Muscle of leg (tissue), 11 donors: ENCODE data around the gene PRXL2C. TPM values are rescaled to one million over a fixed set of nuclear protein-coding genes. Genes with fewer than 3 reads are reported as not detected.

Experiments
- DNase-seq: peaks from one replicate; pipeline ENCODE4 v3.0.0; 2013
- H3K27ac ChIP-seq: one replicate; pipeline ENCODE4 v1.5.1; 2013; ENCODE audit warnings: mild to moderate bottlenecking, low read length, control low read depth
- H3K27me3 ChIP-seq: one replicate; pipeline ENCODE4 v1.6.1; 2013; ENCODE audit warnings: low read length; ENCODE audit not compliant: control insufficient read depth, insufficient read depth
- H3K36me3 ChIP-seq: one replicate; pipeline ENCODE4 v1.6.1; 2013; ENCODE audit warnings: low read length; ENCODE audit not compliant: control insufficient read depth, insufficient read depth
- H3K4me1 ChIP-seq: one replicate; pipeline ENCODE4 v1.6.1; 2013; ENCODE audit warnings: low read length; ENCODE audit not compliant: control insufficient read depth, insufficient read depth
- H3K4me3 ChIP-seq: one replicate; pipeline ENCODE4 v1.5.1; 2013; ENCODE audit warnings: low read length, control low read depth
- H3K9me3 ChIP-seq: replicated peaks from 2 replicates; pipeline ENCODE4 v1.6.1; 2013; ENCODE audit warnings: low read depth, low read length; ENCODE audit not compliant: control insufficient read depth
- WGBS: methylation state at CpG from one replicate; pipeline ENCODE4 v1.1.5; 2013; ENCODE audit warnings: missing lambda C conversion rate; ENCODE audit not compliant: insufficient coverage; 5-methylcytosine and 5-hydroxymethylcytosine counted together
- polyA plus RNA-seq, 8 donors: library from polyadenylated mRNA; unstranded; fragments of 120-200 nt; gene quantifications; one replicate each; pipeline versions ENCODE4 v1.2.1 to v1.2.3, GENCODE V29; 2013; ENCODE audit warnings: inconsistent platforms in 1 of 8, low replicate concordance in 1 of 8; ENCODE audit not compliant: insufficient read length in 8 of 8, insufficient read depth in 1 of 8
- total RNA-seq: library from RNA; stranded (reverse); fragments of 120-200 nt; gene quantifications from one replicate; pipeline ENCODE4 v1.2.4, GENCODE V29; 2013

PRXL2C gene
- total and polyA plus RNA-seq, 9 donors, result 7.7 to 16.5 (median 10.5) TPM

- Histone ChIP-seq H3K27me3 (no peaks in the 10 kb centered on the region), H3K36me3 (no peaks in the 10 kb centered on the region), H3K4me1 (peaks cover 4% of the 10 kb centered on the region), H3K4me3 (no peak overlapping the region), H3K9me3 (no peaks in the 10 kb centered on the region), H3K27ac (no peak overlapping the region)
- DNase-seq, result no peak
- no CpG with 5 or more reads among the region's 5 CpGs for WGBS
Measured at GRCh38 chr9:96599298-96599697, 55.8 kb downstream of the PRXL2C start.

GRCh38 chr9:96596601-96597111 is 58.5 kb downstream of the PRXL2C start:
- Histone ChIP-seq H3K4me3 (no peak overlapping the region), H3K27ac (no peak overlapping the region), H3K9me3 (no peaks in the 10 kb centered on the region), H3K4me1 (no peaks in the 10 kb centered on the region), H3K36me3 (no peaks in the 10 kb centered on the region), H3K27me3 (no peaks in the 10 kb centered on the region)
- no peak for DNase-seq
- 100% methylated on average over 1 of the region's 5 CpGs for WGBS

Other genes with a start within 250 kb of the PRXL2C start
- gene ZNF367, start 236.9 kb downstream of the PRXL2C start, total RNA-seq, result 5.8 TPM
- gene ZNF367, start 236.9 kb downstream of the PRXL2C start, polyA plus RNA-seq, result 1 to 10 TPM; 6.7 to 9.8 (median 7.6) TPM
- 7.7 TPM for gene HABP4, start 205.1 kb downstream of the PRXL2C start, total RNA-seq
- 10 to 100 TPM; 11.7 to 15.4 (median 12.5) TPM for gene HABP4, start 205.1 kb downstream of the PRXL2C start, polyA plus RNA-seq
- 16.0 TPM for gene CDC14B, start 35.5 kb downstream of the PRXL2C start, total RNA-seq
- gene CDC14B, start 35.5 kb downstream of the PRXL2C start, polyA plus RNA-seq, result 10 to 100 TPM; 12.9 to 19.0 (median 14.6) TPM
- gene ZNF510, start 122.8 kb upstream of the PRXL2C start, total RNA-seq, result 19.7 TPM
- 10 to 100 TPM in 5 of 8 donors, 1 to 10 TPM in 3; 6.1 to 11.6 (median 10.2) TPM for gene ZNF510, start 122.8 kb upstream of the PRXL2C start, polyA plus RNA-seq
- gene ZNF782, start 199.2 kb upstream of the PRXL2C start, total RNA-seq, result 8.6 TPM
- gene ZNF782, start 199.2 kb upstream of the PRXL2C start, polyA plus RNA-seq, result 1 to 10 TPM; 2.7 to 4.3 (median 3.4) TPM